ENCODE results near the gene ATP7B. TPM values are rescaled to one million over a fixed set of nuclear protein-coding genes. Genes with fewer than 3 reads are reported as not detected.

Gene ATP7B
- total and polyA plus RNA-seq, 2 of the 4 experiments (the other 2 are of a cell fraction): 2.7 to 2.9 TPM

GRCh38 chr13:51883226-51883600 lies 128.0 kb downstream of the ATP7B start:
- TF ChIP-seq RAD21 (IDR thresholded peaks at IDR 0.05; ENCODE audit: low read length): no peak
- TF ChIP-seq RFX5 (IDR thresholded peaks at IDR 0.05; ENCODE audit: low read depth, low read length): no peak
- TF ChIP-seq NFE2L2 (IDR thresholded peaks at IDR 0.05; ENCODE audit: low read depth, low read length): no peak
- no peak for TF ChIP-seq SMC3 (IDR thresholded peaks at IDR 0.05; ENCODE audit: low read depth, low read length)
- TF ChIP-seq RCOR1 (IDR thresholded peaks at IDR 0.05; ENCODE audit: insufficient replicate concordance, low read length): no peak
- TF ChIP-seq USF2 (IDR thresholded peaks at IDR 0.05; ENCODE audit: low read depth, low read length): no peak
- TF ChIP-seq POLR2A (IDR thresholded peaks at IDR 0.05; ENCODE audit: low read depth, low read length): no peak
- no peak for TF ChIP-seq CEBPB (IDR thresholded peaks at IDR 0.05; ENCODE audit: low read depth, low read length)
- TF ChIP-seq FOS (IDR thresholded peaks at IDR 0.05; ENCODE audit: low read depth, low read length): no peak
- no peak for TF ChIP-seq CTCF (conservative IDR thresholded peaks at IDR 0.05; ENCODE audit: low read depth, low read length)
- no peak for TF ChIP-seq MXI1 (IDR thresholded peaks at IDR 0.05; ENCODE audit: borderline replicate concordance, low read depth, low read length)
- no peak for TF ChIP-seq MAZ (IDR thresholded peaks at IDR 0.05; ENCODE audit: borderline replicate concordance, low read depth, low read length)
- no peak for TF ChIP-seq BHLHE40 (IDR thresholded peaks at IDR 0.05; ENCODE audit: low read depth, low read length)
- intact Hi-C loops (cut with micrococcal nuclease) (no loop called here), dilution Hi-C loops (cut with HindIII; ENCODE audit: low sequenced_read_pairs, unreplicated experiment) (no loop called here), in situ Hi-C loops (cut with MboI; ENCODE audit: low sequenced_read_pairs) (no loop called here)
- Histone ChIP-seq H3K18ac (ENCODE audit: low read depth, low read length) (no peak overlapping the region), H3K27me3 (ENCODE audit: control insufficient read depth, insufficient read depth, low read length) (peaks cover 12% of the 10 kb centered on the region), H2AFZ (replicated peaks; ENCODE audit: low read length, poor library complexity) (no peak overlapping the region), H3K4me2 (ENCODE audit: low read depth, low read length) (no peak overlapping the region), H2AK9ac (replicated peaks; ENCODE audit: low read depth, low read length, poor library complexity) (no peak overlapping the region), H2BK120ac (ENCODE audit: low read depth, low read length) (no peak overlapping the region), H4K20me1 (ENCODE audit: insufficient read depth, low read length) (no peaks in the 10 kb centered on the region), H3K4me3 (ENCODE audit: insufficient read depth, low read depth, low read length) (no peak overlapping the region), H3K27ac (ENCODE audit: insufficient read depth, low read length) (no peak overlapping the region), H2BK5ac (ENCODE audit: low read depth, low read length, poor library complexity, severe bottlenecking) (no peak overlapping the region), H4K5ac (ENCODE audit: low read depth, low read length) (no peak overlapping the region), H4K91ac (ENCODE audit: insufficient read depth, low read depth, low read length) (no peak overlapping the region), H4K8ac (ENCODE audit: low read depth in 2 of 2, low read length in 2 of 2) (no peak overlapping the region), H3K23ac (ENCODE audit: low read depth, low read length) (no peak overlapping the region), H2BK15ac (ENCODE audit: low read depth, low read length) (no peak overlapping the region), H3K36me3 (ENCODE audit: control insufficient read depth, insufficient read depth, low read length) (no peaks in the 10 kb centered on the region), H2BK20ac (ENCODE audit: low read depth, low read length) (no peak overlapping the region), H3K9me3 (ENCODE audit: control insufficient read depth, insufficient read depth, low read length) (no peaks in the 10 kb centered on the region; the same call in 1 of the 2 replicates), H3K14ac (replicated peaks; ENCODE audit: low read depth, low read length) (no peak overlapping the region), H3K4ac (ENCODE audit: low read depth, low read length) (no peak overlapping the region), H3K9me1 (ENCODE audit: insufficient read depth, low read length) (no peaks in the 10 kb centered on the region), H2AK5ac (ENCODE audit: low read depth, low read length) (no peak overlapping the region), H3K4me1 (ENCODE audit: control insufficient read depth, insufficient read depth, low read length) (no peaks in the 10 kb centered on the region), H3K56ac (ENCODE audit: extremely low read depth, insufficient read depth, low read length) (no peak overlapping the region), H3K9ac (ENCODE audit: low read depth, low read length) (no peak overlapping the region), H3K79me1 (ENCODE audit: low read depth in 1 of 2, low read length in 2 of 2) (no peaks in the 10 kb centered on the region)
- ChIA-PET CTCF (interaction anchor here (0.9 kb wide), 1 partner anchor 244 kb away, joined by 3 read pairs; no protein-coding TSS in a partner anchor), POLR2A (ENCODE audit: unreplicated experiment) (no interaction called here)
- DNase-seq (no peak), ATAC-seq (ENCODE audit: low read depth) (no peak)
- no TSS peak for BruUV-seq (replicated peaks)
- no CpG with 5 or more reads among the region's 5 CpGs for WGBS, 2 experiments (ENCODE audit: extremely low coverage in 2 of 2, insufficient read length in 1 of 2)

Measured in IMR-90 (cell line).